HG02610 (cell line): ENCODE results near the gene DIPK1A.
"Not testable (repeated sequence)": the region's sequence is repeated elsewhere in the genome, so short reads cannot be mapped to it uniquely, and the experiment has no call there.

Experiments
- ATAC-seq: cut with Tn5 transposase; IDR thresholded peaks from one replicate; pipeline ENCODE4 v1.9.1; 2021; ENCODE audit warnings: mild to moderate bottlenecking, moderate library complexity; ENCODE audit not compliant: unreplicated experiment

The DIPK1A gene

DNA sequence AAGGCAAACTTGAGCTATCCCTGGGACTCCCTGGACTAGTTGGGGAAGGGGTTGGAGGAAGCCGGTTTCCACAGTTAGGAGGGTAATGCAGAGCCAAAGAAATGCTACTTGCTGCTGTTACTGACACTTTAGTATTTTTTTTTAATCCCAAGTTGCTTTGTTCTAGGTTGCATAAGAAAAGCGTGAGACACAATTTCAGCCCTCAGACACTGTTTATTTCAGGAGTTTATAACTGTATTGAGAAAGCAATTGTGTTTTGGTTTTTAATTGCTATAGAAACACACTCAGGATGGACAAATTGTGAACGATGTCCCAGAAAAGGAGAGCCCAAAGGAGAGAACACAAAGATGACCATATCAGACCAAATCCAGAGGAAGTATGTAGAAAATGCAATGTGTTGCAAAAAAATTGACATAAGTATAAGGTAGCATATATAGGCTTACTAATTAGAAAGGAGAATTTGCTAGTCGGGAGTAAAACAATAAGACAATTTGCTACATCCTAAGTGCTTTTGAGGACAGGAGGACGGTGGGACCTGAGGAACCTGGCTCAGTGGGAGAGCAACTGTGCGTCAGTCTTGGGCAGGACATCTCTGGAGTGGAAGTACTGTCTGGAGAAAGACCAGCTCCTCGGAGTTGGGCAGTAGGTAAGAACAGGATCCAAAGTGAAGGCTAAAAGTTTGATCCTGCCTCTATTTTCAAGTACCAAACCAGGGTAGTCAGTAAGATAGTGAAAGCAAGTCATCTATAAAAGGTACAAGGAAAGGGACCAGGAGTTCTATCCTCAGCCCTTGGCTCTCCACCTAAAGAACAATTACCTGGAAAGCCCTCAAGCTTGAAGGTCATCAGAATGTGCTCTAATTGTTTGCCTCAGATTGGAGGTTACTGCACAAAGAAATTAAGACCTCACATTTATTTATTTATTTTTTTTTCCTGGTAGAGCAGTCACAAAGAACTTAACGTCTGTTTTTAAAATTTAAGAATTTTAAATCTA is 39.9 kb downstream of the DIPK1A start:
- no peak for ATAC-seq

DNA sequence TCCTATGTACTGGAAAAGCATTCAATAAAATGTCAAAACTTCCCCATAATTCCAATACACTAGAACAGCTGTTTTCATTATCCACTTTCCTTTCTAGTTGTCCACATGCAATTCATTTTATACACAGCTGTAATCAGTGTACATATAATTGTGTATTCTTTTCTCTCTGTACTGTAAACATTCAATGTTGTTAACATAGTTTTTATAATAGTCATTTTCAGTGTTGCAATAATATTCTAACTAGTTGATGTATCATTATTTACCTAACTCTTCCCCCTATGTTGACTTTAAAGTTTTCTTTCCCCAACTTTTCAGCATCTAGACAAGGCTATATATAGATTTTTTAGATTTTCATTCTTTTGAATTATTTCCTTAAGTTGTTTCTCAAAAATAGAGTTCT is 44.4 kb downstream of the DIPK1A start:
- no peak for ATAC-seq

DNA sequence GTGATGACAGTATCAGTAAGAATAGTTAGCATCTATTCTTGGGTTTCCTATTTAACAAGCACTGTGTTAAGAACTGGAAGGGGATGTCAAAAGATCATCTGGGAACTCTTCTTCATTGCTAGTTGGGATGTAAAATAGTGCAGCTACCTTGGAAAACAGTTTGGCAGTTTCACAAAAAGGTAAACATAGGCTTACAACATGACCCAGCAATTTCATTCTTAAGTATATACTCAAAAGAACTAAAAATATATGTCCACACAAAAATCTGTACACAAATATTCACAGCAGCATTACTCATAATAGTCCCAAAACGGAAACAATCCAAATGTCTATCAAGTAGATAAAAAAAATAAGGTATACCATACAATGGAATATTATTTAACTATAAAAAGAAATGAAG is 45.7 kb downstream of the DIPK1A start:
- no peak for ATAC-seq

DNA sequence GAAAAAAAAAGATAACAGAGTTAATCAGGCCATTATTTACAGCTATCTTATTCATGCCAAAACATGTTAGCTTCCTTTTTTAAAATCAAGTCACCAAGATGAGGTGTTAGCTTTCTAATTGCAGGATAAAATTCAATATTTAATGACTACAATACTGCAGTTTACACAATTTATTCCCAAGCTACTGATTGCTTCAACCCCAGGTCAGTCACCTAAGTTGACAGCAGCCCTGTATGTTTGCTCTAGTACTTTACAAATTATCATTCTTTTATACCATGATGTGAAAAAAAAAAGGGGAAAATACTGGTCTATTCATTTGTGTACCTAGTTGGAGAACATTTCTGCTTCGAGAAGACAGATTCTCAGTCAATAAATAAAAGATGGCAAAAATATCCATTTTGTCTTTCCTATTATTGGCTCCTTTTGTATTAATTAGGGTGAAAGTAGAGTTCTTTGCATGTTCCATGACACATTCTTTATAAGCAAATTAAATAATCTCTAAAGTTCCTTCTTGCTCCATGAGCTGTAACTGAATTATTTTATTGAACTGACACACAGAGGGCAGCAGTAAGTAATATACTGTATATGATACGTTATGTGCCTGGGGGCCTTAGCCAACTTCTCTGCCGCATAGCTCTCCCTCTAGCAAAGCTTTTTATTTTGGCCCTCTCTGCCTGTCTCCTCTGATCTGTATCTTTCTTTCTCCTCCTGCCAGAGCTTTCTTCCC is 48.0 kb downstream of the DIPK1A start:
- ATAC-seq: no peak

DNA sequence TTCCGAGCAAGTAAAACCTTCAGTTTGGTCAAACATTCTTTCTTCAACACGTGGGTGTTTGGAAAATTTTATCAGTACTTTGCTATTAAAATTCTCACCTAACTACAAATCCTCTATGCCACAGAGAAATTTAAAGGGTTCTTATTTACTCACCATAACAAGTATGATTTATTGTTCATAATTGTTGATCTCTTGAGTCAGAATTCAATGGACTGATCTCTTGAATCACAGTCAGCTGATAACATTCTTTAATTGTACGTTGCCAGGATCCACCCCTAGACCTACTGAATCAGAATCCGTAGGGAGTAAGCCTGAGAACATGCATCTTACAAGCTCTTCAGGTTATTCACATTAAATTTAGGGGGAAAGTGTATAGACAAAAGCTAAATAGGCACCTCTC is 51.2 kb downstream of the DIPK1A start:
- ATAC-seq: no peak

DNA sequence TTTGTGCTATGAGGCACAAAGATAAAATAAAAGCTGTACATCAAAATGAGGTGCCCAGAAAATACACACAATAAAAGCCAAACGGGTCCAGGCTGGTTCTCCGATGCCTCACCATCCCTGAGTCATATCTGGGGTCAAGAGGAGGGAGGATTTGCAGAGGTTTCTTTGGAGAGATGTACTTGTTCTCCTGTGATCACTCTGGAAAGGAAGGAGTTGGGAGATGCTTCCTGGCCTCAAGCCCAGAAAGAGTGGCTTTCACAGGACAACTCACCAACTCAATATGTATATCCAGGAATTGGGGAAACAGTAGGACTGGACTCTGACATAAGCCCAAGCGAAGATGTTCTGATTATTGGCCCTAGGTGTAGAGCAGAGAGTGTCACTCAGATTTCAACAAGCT is 51.9 kb downstream of the DIPK1A start:
- no peak for ATAC-seq

DNA sequence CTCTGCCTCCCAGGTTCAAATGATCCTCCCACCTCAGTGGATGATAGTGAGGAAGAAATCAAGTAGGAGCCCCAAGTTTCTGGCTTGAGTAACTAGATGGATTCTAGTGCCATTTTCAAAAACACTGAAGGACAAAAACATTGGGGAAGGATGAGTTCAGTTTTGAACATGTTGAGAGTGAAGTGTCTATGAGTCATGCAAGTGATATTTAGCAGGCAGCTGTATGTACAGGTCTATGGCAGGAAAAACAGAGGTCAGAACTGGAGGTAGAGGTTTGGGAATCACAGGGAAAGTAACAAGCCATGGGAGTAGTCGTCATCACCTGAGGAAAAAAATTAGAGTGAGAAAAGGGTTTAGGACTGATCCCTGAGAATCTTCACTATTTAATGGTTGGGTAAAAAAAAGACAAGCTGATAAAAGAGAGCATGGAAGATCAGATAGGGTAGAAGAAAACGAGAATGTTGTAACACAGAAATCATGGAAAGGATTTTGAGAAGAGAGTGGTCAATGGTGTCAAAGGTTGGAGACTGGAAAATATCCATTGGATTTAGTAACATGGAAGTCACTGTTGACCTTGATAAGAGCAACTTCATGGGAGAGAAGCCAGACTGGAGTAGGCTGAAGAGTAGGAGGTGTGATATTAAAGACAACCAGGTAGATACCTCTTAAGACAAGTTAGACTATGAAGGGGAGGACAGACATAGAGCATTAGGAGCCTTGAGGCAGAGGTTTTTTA is 53.1 kb downstream of the DIPK1A start:
- no peak for ATAC-seq

DNA sequence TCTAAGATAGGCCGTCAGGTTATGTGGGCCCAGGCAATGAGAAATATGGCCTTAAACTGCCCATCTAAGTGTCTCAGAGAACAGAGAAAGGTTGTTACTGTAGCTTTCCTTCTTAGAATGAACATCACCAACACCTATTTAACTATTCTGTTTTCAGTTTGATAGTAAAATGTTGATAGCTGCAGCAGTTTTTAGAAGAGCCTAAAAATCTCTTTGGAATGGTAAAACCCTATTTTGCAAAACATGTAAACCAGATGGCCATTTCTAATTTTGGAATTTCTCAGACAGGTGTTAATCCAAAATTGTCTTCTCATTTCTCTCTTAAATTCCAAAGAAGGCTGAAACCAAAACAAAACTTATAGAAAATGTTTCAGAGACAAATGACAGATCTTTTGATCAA is 57.5 kb downstream of the DIPK1A start:
- no peak for ATAC-seq

DNA sequence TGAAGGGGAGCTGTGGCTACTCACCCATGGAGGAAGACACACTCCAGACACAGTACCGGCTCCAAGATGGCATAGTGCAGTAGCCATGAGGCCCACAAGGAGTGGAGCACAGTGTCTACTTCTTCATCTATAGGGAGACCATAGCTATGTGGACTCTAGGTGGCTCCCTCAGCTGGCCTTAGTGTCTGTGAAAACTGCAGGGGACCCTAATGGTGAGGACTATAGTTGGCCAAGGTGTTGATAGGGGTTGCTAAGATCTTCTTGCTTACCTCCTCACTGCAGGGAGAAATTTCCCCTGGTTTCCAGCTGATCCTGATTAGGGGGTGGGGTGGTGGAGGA is 58.9 kb downstream of the DIPK1A start:
- ATAC-seq: no peak

DNA sequence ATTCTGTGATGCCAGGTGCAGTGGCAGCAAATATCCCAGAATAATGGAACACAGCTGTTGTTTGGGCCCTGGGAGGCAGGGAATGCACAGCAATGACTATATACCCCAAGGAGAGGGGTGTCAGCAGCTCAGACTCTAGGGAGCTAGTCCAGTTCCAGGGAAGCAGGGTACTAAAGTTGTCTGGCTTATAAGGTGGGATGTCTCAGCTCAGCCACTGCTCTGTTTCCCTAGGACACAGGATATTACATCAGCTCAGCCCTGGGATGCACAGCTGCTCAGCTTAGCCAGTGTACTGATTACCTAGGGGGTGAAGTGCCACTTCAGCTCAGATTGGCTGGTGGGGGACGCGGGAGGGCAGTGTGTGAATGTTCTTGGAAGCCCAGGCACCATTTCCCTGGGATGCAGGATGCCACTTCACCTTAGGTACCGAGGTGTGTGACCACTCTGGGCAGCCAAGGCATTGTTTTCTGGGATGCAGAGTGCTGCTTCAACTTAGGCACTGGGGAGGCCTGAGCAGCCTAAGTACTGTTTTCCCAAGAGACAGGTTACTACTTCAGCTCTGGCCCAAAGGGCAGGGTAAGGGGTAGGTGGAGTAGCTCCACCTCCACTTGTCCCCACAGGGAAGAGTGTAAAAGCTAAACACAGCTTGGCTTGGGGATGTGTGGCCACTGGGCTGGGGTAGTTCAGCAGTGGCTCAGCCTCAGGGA is 59.4 kb downstream of the DIPK1A start:
- no peak for ATAC-seq

DNA sequence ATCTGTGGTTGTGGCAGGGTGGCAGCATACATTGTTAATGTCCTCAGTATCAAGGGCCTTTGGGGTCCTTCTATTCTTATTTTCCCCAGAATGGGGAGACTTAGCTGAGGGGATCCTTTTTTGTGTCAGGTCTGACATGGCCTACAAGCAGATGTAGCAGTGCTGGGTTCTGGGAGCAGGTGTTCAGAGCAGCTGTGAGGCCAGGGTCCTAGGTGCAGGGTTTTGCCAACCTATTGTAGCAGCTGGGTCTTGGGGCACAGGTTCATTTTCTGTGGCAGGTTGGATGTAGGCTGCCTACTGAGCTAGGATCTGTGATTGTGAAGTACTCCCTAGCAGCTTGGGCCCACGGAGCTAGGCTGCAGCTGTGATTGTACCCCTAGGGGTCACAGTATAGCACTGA is 60.1 kb downstream of the DIPK1A start:
- ATAC-seq: no peak

DNA sequence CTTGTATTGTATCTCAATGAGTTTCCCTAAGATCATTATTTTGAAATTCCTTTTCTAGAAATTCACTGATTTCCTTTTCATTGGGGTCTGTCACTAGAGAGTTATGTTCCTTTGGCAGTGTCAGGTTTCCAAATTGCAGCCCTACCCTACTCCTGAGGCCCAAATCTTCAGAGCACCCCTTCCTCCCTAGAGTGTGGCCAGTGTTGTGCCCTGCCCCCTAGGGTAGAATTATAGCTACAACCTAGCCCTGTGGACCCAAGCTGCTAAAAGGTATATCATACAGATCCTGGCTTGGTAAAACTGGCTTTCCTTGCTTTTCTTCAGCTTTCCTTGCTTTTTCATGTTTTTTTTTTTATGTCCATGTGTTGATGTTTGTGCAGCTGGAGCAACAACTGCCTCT is 60.7 kb downstream of the DIPK1A start:
- no peak for ATAC-seq

DNA sequence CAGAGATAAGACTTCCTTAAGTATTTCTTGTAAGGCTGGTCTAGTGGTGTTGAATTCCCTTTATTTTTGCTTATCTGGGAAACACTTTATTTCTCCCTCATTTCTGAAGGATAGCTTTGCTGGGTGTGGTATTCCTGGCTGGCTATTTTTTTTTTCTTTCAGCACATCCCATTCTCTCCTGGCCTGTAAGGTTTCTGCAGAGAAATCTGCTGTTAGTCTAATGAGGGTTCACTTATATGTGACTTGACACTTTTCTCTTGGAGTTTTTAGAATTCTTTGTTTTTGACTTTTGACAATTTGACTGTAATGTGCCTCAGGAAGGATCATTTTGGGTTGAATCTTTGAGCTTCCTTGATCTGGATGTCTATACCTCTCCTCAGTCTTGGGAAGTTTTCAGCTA is 61.5 kb downstream of the DIPK1A start:
- no peak for ATAC-seq

DNA sequence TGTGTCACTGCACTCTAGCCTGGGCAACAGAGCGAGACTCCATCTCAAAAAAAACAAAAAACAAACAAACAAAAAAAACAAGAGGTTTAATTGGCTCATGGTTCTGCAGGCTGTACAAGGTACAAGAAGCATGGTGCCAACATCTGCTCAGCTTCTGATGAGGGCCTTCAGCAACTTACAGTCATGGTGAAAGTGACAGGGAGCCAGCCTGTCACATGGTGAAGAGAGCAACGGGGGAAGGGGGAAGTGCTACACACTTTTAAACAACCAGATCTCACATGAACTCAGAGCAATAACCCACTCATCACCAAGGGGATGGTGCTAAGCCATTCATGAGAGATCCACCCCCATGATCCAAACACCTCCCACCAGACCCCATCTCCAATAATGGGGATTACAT is 63.2 kb downstream of the DIPK1A start:
- not testable (repeated sequence) for ATAC-seq

DNA sequence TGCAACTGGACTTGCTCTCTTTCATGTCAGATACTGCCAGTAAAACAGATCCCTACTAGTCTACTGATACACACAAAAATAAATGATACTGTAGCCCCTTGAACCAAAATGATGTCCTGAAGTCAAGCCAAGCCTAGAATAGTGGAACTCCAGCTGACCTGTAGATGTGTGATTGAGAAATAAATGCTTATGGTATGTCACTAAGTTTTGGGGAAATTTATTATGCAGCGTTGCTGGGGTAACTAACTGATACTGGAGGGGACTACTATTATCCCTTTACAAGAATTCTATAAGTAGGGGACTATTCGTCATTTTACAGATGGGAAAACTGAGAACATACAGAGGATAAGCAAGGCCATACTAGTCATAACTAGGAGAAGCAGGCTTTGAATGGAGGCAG is 73.8 kb downstream of the DIPK1A start:
- ATAC-seq: no peak

DNA sequence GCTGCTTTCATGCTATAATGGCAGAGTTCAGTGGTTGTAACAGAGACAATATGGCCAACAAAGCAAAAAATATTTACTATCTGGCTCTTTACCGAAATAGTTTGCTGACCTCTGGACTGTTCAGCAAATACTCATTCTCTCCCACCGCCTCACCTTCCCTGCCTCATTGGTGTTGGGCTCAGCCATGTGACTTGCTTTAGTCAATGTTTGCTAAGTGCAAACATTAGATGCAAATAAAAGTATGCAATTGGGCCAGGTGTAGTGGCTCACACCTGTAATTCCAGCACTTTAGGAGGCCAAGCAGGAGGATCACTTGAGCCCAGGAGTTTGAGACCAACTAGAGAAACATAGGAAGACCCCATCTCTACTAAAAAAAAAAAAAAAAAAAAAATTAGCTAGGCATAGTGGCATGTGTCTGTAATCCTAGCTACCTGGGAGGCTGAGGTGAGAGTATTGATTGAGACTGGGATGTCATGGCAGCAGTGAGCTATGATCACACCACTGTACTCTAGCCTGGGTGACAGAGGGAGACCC is 74.3 kb downstream of the DIPK1A start:
- no peak for ATAC-seq

DNA sequence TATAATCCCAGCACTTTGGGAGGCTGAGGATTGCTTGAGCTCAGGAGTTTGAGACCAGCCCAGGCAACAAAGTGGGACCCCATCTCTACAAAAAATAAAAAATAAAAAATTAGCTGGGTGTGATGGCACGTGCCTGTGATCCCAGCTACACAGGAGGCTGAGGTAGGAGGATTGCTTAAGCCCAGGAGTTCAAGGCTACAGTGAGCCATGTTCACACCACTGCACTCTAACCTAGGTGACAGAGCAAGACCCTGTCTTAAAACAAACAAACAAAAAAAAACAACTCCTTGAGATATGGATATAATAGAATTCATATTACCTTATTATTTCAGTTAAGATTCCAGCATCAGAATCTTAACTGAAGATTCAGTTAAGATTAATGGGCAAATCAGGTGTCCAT is 77.1 kb downstream of the DIPK1A start:
- no peak for ATAC-seq

DNA sequence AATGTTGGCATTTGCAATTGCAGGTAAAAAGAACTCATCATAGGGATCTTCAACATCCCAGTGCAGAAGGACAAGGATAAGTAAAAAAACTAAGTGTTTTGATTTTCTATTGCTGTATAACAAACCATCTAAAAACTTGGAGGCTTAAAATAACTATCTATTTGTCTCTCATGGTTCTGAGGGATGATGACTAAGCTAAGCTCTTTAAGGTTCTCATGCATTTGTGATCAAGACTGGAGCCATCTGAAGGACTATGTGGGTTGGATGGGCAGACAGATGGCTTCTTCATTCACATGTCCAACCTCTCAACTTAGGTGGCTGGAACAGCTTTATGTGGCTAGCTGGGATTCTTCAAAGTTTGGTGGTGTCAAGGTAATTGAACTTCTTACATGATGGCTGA is 78.0 kb downstream of the DIPK1A start:
- ATAC-seq: no peak

DNA sequence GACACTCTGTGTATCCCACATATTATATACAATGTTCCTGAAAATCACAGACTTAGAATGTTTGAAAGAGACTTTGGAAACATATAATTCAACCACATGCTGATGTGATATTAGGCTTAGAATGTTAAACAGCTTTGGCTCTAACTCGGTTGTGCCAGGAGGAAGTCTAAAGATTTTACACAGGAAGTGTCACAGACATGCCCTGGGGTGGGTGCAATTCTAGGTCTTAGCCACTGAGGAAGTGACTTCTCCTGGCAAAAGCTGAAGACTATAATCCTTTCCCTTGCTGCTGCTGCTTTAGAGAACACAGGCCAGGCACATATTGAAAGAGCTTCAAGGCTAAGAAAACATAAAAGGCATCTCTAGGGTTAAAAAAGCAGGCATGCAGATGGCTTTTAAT is 78.4 kb downstream of the DIPK1A start:
- ATAC-seq: peak; percentile 51

DNA sequence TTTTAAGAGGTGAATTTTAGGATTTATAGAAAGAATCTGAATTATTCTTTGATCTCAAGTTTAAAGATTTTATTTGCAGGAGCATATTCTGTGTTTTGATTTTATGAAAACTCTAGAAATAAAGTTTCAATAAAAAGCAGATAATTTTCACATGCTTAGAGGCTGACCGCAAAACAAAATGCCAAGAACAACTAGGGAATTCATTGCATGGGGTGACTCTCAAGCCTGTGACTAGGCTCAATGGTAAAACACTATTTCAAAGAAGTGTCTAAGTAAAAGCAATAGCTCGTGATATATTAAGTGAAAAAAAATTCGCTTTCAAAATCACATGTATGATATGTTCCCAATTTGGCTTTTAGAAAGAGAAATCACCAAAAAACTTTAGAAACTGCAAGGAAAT is 79.9 kb downstream of the DIPK1A start:
- no peak for ATAC-seq
